NCI-H128 (cell line): ENCODE measurements around the gene CAMSAP2.
"Not testable (repeated sequence)": the region's sequence is repeated elsewhere in the genome, so short reads cannot be mapped to it uniquely, and the experiment has no call there.

ENCODE experiments used
- DNase-seq: peaks from one replicate; lab custom pipeline; 2025; ENCODE audit not compliant: unreplicated experiment; lab: John Stamatoyannopoulos, UW

Gene CAMSAP2

DNA sequence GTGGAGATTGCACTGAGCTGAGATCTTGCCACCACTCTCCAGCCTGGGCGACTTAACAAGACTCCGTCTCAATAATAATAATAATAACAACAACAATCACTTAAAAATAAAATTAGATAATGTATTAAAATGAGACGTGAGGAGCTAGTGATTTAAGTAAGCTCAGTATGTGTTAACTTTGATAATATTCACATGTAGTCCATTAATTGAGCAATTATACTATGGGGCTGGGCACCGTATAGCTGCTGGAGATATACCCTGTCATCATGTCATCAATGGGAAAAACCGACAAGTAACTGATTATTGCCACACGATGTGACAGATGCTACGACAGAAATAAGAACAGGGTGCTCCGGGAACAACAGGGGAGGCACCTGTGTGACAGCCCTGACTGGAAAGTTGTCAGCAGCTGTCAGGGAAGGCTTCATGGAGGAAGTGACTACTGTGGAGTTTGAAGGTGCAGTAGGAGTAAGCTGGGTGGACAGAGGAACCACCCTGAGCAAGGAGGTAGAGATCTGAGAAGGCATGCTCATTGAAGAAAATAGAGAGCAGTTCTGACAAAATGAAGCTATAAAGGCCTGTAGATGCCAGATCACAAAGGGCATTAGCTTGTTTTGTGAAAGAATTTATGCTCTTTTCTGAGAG lies 924 bp upstream of the CAMSAP2 start:
- no peak for DNase-seq

DNA sequence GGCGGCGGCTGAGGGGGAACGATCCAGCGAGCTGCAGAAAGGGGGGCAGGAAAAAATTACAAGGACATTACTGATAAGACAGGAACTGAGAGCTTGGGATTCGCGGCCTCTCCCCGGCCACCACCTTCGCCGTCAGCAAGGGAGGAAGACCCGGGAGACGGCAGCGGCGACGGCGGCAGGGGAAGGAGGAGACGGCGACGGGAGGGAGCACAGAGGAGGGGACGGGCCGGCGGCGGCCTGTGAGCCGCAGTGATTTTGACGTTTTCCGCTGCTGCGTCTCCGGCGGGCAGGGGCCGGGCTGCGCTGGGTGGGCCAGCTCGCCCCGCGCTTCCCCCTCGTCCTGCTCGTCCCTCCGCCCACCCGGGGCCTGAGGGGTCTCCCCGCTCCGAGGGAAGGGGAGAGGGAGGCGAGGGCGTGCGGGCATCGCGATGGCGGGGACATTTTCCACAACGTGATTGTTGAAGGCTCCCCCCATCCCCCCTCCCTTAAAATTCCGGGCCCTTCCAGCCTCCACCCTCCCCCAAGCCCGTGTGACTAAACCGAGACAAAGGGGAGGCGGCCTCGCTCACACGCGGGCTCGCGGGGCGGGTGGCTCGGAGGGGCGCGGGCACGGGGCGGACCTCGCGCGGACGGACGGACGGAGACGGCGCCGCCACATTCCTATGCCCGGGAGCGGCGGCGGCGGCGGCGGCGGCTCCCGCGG lies 407 bp downstream of the CAMSAP2 start:
- peak; percentile 24 for DNase-seq

DNA sequence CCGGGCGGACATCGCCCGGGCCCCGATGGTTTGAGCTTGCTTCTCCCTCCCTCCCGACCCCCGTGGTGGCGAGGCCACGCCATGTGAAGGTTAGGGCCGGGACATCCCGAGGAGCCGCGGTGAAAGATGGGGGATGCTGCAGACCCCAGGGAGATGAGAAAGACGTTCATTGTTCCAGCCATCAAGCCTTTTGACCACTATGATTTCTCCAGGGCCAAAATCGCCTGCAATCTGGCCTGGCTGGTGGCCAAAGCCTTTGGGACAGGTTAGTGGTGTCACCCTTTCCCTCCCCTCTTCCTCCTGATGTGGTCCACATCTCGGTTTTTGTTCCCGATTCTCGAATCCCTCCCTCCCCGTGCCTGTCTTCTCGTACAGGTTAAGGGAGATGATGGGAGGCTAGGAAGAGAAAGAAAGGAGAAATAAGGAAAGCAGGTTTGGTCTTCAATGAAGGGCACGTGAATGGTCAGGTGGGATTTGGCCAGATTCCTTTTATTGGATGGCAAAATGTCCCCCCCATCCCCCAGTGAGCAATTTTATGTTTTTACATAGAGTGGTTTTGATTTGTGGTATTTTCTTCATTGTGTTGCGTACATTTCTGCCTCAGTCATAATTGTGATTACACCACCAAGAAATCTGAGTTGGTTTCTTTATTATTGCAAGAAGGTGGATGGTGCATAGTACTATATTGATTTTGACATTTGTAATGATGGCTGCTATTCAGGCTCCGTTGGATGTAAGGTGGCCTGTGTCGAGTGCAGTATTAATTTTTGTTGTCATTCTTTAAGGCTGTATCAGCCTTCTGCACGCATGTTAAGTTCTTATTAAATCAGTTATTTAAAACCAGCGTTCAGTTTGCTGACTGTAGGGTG lies 1.2 kb downstream of the CAMSAP2 start:
- no peak for DNase-seq

DNA sequence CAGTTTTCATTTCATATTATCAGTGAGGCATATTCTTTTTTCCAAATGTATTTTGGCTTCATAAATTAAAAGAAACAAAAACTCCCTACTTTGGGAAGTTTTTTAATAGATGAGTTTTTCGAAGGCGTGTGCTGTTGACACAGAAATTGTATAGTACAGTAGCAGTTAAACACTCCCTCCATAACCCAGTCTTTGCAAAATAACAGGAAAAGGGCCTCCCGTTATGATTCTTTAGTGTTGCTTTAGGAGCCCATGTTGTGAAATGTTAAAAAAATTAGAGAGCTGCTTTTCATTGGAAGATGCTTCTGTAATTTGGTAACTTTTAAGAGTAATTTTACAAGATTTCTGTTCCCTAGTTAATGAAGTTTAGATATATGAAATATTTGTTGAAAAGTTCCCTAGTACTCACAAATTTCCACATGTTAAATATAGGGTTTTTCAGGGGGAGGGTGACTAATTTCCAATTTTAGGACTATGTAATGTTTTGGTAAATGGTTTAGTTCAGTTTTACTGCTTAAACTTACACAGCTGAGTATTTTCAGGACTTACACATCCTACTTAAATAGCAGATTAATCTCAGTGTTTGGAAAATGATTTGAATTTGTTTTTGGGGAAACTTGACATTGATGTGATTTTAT lies 2.0 kb downstream of the CAMSAP2 start:
- DNase-seq, result no peak

DNA sequence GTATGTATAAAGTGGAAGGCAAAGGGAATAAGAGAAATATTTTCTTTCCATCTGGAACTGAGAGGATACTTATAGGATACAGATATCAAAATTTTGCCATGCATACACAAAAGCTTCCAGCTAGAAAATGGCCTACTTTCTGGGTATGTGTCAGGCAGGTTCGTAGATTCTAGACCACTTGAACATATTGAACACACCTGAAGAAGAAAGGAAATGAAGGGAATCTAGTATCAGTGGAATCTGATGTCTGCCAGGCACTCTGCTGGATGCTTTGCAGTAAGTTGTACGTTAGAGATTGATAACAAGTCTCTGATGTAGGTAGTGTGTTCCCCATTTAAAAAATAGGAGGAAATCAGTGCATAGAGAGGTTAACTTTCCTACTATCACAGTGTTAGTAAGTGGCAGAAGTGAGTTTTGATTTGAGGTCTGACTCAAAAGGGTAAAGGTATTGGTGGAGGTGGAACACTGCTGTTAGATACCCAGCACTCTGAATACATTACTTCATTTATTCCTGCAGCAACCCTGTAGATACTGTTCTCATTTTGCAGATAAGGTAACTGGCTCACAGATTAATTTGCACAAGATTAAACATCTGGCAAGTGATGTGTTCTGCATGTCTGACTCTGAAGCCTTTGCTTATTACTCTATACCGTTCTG lies 3.0 kb downstream of the CAMSAP2 start:
- DNase-seq, result no peak

DNA sequence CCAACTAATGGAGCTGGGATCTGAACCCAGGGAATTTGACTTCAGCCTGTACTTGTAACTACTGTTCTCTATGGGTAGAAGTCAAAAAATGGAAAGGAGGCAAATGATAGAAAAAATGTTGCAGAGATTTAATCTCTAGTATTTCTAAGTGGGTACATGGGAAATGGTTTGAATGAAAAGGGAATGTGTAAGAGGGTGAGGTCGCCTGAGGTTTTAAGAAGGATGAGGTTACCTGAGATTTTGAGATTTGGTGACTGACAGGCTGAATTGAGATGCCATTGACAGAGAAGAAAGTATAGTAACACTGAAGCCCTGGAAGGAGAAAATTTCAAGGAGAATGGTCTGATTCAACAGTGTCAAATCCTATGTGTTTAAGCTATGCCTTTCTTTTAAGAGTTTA lies 5.5 kb downstream of the CAMSAP2 start:
- no peak for DNase-seq

DNA sequence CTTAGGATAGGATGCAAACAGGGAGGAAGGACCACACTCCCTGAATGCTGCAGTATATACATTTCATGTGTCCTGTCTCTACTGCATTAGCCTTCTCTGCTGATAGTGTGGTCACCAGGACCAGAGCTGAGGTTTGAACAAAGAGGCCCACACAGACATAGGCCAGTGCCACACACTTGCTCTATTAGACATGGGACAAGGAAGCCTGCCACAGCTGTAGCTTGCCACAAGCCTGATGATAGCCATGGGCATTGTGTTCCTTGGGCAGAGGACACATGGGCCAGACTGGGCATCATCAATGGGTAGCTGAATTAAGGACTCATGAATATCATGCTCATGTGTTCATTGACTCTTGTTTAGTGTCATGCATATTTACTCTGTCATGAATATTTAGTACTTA lies 10.4 kb downstream of the CAMSAP2 start:
- DNase-seq, result no peak

DNA sequence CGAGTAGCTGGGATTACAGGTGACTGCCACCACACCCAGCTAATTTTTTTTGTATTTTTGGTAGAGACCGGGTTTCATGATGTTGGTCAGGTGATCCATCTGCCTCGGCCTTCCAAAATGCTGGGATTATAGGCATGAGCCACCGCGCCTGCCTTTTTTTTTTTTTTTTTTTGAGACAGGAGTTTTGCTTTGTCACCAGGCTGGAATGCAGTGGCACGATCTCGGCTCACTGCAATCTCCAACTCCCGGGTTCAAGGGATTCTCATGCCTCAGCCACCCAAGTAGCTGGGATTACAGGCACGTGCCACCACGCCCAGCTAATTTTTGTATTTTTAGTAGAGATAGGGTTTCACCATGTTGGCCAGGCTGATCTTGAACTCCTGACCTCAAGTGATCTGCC lies 12.1 kb downstream of the CAMSAP2 start:
- not testable (repeated sequence) for DNase-seq

DNA sequence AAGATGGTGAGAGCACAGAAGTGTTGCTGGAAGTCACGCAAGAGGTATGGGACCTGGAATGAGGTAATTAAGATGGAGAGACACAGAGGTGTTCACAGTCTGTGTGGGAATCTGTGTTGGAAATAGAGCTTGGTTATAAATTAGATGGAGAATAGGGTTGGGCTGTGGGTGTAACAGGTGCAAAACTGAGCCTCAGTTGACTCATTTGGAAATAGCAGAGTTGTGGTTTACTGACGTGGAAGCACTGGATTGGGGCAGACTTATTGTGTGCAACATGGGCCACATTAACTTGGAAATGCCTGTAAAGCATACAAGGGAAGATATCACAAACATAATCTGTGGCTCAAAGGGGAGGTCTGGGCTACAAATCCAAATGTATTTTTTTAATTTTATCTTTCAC lies 13.0 kb downstream of the CAMSAP2 start:
- DNase-seq, result no peak

DNA sequence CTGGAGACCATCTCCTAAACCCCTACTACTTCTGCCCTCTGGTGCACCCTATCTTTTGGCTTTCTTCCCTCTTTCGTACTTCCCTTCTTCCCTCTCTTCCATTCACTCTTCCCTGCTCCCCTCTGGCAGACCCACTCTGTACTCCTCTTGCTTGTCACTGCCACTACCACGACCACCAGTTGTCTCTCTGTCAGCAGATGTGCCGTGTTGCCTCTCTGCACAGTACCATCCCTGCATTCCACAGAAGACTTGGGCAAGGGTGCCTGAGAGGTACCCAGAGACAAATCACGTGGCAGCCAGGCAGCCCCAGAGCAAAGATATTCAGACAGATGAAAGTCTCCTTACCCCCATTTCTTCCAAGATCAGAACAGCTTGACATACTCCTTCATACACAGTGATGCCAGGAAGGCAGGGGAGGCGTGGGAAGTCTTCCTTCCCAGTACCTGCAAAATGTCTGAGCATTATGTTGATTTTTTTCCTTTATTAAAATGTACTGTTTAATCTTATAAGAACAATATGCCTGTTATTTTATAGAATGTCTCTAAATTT lies 15.0 kb downstream of the CAMSAP2 start:
- DNase-seq, result no peak

DNA sequence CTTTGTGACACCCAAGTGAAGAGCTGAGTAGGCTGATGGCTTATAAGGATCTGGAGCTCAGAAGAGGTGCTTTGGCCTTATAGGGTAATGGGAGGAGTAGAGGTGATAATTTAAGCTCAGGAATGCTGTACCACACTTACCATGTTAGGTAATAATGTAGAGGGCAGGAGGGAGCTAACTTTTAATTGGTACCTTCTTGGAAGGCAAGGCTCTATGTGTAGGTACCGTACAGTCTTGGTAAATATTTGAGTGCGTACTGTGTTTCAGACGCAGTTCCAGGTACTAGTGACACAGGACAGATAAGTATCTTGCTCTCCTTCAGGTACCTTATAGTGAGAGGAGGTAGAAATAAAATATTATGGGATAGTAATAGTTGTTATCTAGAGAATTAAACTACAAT lies 16.8 kb downstream of the CAMSAP2 start:
- no peak for DNase-seq

DNA sequence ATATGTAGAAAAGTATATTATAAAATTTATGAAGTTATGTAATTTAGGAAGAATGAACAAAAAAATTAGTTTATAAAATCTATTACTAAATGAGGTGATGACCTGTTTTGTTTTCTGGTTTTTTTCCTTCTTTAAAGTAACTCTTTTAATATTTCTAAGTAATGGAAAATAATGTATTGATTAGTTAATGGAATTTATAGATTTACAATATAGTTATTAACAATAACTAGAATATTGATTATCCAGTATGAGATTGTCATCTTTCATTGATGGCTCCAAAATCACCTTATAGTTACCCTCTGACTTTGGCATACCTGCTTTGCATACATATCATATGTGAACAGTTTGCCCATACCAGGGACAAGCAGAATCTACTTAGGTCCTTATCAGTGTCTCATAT lies 23.4 kb downstream of the CAMSAP2 start:
- DNase-seq, result no peak

DNA sequence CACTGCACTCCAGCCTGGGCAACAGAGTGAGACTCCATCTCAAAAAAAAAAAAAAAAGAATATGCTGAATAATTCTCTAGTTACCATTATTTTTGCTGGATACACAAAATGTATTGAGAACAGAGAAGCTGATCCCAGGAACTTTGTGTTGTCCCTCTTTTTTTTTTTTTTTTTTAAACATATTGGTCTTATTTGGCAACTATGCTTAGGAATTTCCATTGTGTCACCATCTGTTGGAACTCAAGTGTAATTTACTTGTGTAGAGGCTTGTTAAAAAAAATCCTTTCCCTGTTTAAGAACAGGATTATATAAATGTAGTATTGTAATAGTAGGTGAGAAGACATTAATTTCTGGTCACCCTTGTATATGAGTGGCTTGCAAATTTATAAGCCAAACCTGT lies 28.6 kb downstream of the CAMSAP2 start:
- no peak for DNase-seq

DNA sequence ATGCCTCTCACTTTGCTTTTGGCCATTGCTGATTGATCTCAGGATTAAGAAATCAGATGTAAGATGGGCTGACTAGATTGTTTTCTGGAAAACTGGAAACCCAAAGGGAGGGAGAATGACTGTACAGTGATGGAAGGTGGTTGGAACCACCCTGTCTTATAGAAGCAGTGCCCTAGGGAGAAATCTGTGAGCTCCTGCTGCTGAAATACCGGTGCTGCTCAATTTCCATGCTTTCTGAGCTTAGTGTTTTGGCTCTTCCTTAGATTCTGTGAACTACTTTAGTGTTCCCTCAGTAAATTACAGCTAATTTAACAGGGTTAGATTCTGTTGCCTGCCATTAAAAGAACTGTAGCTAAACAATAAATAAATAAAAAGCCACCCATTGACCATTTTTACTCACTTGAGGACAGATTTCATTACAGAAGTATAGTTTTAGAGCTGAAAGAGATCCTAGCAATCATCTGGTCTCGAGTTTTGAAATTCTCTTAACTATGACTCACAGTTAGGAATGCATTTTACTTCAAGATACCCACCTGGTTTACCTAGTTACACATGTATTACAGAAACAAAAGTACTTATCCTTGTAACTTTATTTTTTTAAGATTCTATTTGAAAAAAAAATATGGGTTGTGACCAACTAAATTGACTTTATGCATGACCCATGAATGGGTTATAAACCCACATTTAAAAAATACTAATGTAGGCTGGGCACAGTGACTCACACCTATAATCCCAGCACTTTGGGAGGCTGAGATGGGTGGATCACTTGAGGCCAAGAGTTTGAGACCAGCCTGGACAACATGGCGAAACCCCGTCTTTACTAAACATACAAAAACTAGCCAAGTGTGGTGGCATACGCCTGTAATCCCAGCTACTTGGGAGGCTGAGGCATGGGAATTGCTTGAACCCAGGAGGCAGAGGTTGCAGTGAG lies 33.2 kb downstream of the CAMSAP2 start:
- DNase-seq, result no peak

DNA sequence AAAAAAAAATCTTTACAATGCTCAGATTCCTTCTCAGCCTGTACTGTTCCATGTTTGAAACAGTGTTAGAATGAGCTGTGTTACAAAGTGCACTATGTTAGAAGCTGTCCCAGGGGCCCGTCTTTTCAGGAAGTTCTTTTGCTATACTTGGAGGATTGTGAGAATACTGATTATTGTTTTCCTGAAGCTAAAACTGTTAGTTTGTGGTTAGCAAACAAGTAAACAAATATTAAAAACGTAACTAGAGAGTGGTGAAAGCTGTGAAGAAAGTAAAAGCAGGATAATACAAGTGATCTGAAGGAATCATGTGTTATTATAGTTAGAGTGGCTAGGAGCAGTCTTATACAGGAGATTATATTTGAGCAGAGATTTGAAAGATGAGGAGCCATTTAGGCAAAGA lies 35.6 kb downstream of the CAMSAP2 start:
- no peak for DNase-seq

DNA sequence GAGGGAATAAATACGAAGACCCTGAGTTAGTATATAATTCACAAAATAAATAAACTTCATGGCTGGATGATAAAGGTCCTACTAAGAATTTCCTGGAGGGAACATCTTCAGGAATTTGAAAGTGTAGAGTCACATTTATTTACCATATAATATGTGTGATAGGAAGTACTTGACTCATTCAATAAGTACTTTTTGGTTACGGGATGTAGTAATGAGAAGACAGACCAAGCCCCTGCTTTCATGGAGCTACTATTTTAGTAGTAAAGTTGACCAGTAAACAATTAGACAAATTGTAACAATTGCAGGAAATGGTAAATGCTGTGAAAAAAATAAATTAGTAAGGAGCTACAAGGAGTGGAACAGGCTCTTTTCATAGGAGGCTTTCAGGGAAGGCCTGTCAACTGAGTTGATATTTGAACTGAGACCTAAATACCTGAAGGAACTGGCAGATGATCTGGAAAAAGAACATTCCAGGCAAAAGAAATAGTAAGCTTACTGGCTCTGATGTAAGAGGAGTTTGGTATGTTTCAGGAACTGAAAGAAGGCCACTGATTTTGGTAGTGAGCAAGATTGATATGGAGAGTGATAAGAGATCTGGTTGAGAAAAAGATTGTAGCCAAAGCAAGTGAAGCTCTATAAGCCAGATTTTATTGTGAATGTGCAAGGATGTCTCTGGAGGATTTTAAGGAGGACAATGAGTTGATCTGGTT lies 36.2 kb downstream of the CAMSAP2 start:
- DNase-seq, result no peak

DNA sequence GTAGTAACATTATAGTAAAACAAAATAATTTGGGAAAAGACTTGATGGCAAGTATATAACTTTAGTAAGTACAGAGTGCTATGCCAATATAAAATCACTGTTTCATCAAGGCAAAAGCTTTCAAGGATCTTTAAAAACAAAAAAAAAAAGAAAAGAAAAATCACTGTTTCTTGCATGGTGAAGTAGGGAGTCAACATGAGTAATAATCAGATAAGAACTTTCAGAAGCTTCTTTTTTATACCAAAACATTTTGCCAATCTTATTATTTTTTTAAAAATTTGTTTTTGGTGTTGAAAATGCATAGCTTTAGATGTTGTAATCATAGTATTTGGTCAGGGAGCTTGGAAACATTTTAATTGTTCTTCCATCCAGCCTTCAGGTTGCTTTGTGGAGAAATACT lies 37.2 kb downstream of the CAMSAP2 start:
- DNase-seq, result no peak

DNA sequence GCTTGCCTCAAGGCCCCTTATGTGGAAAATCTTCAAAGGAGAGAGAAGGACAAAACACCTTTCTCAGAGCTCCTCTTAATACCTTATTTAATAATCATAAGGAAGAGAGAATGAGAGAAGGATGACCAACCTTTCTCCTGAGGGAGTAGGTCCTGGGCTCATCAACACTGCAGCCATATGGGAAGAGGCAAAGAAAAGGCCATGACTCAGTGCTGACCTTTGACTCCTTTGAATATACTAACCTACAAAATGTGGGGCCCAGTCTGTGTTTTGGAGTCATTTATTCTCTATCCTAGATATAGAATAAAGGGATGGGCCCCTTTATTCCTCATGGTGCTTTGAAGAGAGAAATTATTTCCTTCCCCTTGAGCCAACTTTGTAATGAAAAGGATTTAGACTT lies 38.3 kb downstream of the CAMSAP2 start:
- no peak for DNase-seq

DNA sequence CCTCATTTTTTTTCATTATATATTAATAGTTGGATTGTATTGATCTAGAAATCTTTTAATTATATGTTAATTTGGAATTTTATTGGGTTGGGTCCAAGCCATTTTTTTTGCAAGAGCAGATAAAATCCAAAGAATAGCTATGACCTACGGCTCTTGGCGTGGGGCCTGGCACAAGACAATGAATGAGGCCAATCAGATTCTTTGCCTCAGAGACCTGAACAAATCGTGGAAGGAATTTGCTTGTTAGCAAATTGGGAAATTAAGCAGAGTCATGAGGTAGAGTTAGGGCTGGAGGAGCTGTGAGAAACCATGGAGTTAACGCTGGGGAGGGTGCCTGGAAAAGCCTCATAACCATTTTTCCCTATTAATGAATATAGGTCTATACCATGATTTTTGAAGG lies 40.1 kb downstream of the CAMSAP2 start:
- DNase-seq, result no peak
